Activated CD4-positive, CD25-positive, alpha-beta regulatory T cell treated with anti-CD3 and anti-CD28 coated beads, Interleukin-2, amount 50 U/mL, for 72 hours (primary cell): Measurements from ENCODE around the gene LRRC14B.

Experiments used
- DNase-seq: peaks from one replicate; pipeline ENCODE4 v3.0.0; 2021

Gene LRRC14B

GRCh38 chr5:191036-191948 is at the start of gene LRRC14B:
Gene LRRC14B (plus strand): TSS chr5:191495. CDS start chr5:191539, 44 bp downstream.
- DNase-seq, result no peak

- no peak for DNase-seq
Measured at GRCh38 chr5:141761-142160, 49.5 kb upstream of the LRRC14B start.

- no peak for DNase-seq
Measured at GRCh38 chr5:142246-142810, 49.0 kb upstream of the LRRC14B start.

DNA sequence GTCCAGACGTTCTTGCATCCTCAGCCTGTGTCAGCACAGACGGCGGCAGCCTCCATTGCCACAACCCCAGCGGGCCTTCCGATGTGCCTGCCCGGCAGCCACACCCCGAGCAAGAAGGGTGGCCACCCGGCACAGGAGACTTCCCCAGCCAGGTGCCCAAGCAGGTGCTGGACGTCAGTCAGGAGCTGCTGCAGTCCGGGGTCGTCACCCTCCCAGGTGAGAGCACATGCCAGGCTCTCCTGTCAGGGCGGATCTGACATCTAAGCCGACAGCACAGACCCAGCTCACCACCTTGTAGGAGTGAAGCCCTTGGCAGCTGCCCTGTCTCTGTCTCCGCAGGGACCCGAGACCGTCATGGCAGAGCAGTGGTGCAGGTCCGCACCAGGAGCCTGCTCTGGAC is 48.3 kb upstream of the LRRC14B start:
- DNase-seq, result no peak

GRCh38 chr5:144941-145340 is 46.4 kb upstream of the LRRC14B start:
- no peak for DNase-seq

DNA sequence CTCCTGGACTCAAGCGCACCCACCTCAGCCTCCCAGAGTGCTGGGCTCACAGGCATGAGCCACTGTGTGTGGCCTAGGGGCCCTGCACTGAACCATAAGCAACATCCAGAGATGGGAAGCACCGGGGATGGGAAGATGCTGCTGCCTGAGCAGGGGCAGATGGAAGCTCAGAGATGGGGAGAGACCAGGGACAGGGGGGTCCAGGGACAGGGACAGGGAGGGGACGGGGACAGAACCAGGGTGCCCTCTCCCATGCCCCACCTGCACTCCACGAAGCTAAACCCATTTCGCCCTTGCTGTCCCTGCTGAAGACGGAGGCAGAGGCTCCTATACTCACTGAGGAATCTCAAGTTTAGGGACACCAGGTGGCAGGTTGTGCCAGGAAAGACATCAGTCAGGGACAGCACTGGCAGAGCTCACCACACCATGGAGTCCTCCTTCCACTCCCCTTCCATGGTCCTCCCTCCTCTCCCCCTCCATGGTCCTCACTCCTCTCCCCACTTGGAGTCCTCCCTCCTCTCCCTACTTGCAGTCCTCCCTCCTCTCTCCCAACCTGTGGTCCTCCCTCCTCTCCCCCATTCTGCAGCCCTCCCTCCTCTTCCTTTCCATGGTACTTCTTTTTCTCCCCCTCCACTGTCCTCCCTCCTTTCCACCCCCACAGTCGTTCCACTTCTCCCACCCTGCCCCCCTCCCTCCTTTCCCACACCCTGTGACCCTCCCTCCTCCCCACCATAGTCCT is 45.5 kb upstream of the LRRC14B start:
- DNase-seq, result no peak

- DNase-seq, result no peak
Measured at GRCh38 chr5:147751-148150, 43.5 kb upstream of the LRRC14B start.

- DNase-seq, result no peak
Measured at GRCh38 chr5:149745-150485, 41.4 kb upstream of the LRRC14B start.

GRCh38 chr5:150746-151145 is 40.5 kb upstream of the LRRC14B start:
- no peak for DNase-seq

DNA sequence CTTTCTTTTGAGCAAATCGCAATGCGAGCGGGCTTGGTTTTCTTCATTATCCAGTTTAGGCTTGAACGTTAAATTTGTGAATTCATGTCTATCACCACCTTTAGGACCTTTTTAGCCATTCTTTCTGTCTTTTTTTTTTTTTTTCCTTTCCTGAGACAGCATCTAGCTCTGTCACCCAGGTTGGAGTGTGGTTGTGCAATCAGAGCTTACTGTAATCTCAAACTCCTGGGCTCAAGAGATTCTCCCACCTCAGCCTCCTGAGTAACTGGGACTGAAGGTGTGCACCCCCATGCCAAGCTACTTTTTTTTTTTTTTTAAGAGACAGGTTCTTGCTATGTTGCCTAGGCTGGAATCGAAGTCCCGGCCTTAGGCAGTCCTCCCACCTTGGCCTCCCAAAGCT is 39.2 kb upstream of the LRRC14B start:
- no peak for DNase-seq

DNA sequence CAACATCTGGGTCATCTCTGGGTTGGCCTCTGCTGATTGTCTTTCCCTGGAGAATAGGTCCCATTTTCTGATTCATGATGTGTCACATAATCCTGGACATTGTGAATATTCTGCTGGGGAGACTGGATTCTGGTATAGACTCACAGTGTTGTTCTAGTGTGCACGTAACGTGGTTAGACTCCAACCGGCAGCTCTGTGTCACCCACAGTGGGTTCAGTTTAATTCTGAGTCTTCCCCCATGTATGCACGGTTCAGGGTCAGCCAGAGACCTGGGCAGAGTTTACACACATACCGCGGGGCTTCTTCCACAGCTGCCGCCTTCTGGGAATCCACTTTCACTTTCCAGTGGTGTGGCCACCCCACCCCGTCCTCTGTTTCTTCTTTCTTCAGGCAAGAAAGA is 38.0 kb upstream of the LRRC14B start:
- no peak for DNase-seq

DNA sequence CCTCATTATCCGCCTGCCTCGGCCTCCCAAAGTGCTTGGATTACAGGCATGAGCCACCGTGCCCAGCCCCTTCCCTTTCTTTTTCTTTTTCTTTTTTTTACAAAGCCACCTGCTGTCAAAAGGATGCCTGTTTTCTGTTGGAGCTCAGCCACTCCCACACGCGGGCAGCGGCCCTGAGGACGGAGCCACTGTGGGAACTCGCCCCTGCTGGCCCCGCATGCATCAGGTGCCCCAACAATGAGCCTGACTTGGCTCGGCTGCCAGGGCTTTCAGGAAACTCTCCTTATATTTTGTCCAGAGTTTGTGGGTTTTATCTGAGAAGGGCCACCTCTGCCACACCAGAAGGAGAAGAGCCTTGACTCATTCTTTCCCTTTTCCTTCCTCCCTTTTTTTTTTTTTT is 37.1 kb upstream of the LRRC14B start:
- no peak for DNase-seq

DNA sequence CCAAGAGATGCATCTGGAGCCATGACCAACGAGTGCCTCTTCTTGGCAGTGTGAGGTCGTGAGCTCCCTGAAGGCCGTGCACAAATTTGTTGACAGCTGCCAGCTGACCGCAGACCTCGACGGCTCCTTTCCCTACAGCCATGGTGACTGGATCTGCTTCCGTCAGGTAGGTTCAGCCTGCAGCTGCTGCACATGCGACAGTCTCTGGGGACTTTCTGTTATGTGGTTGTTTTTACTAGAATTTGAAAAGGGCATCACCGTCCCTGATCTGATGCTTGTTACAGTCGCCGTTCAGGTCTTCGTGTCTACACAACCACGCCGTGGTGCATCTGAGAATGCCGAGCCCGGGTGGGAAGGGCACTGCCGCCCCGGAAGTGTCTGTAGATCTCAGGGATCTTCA is 36.5 kb upstream of the LRRC14B start:
- DNase-seq, result no peak

DNA sequence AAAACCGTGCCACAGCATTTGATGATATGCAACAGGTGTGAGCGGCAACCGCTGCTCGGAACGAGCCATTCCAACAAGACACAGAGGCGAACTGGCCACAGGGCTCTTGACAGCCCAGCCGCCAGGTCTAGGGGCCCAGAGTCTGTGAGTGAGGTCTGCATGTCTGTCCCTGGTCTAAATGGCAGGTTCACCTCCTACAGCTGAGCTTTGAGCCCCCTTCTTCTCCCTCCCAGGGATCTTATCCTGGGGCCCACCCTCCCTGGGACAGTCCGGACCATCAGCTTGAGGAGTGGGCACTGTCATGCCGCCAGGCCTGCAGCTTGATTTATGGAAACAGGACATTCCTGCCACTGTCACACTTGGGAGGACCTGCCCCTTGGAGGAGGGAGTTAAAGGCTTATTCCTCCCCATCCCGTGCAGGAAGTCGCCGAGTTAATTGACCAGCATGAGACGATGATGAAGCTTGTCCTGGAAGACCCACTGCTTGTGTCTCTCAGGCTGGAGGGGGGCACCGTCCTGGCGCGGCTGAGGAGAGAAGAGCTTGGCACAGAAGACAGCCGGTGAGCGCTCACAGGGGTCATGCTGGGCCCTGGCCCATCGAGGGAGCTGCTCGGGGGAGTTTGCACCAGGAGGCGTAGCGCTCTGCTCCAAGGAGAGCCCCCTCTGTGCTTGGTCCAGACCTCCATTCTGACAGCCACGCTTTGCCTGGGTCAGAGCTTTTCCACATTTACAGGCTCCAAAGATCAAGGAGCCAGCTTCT is 35.5 kb upstream of the LRRC14B start:
- DNase-seq, result no peak

DNA sequence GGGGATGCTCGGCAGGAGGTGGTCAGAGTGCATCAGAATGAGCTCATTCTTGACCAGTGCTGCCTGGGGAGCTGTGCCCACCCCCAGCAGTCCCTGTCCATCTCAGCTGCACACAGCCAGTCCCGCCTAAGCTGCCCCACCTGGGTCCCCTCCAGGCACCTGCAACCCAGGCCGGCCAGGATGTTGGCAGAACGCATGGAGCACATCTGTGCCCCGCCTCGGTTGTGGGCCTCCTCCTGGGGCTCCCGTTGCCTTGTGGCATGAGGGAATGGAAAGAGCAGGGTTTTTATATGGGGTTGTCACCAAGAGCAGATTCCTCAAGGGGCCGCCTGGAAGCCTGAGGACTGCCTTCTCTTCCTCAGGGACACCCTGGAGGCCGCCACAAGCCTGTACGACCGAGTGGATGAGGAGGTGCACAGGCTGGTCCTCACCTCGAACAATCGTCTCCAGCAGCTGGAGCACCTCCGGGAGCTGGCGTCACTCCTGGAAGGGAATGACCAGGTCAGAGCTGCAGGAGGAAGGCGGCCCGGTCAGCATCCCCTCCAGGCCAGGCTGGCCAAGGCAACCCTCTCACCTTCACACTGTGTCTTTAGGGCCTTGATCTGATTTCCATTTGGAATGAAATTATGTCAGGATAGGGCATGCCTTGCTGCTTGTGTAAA is 34.8 kb upstream of the LRRC14B start:
- DNase-seq, result peak; percentile 26

- DNase-seq, result no peak
Measured at GRCh38 chr5:157126-157715, 34.1 kb upstream of the LRRC14B start.

- no peak for DNase-seq
Measured at GRCh38 chr5:157801-158200, 33.5 kb upstream of the LRRC14B start.

DNA sequence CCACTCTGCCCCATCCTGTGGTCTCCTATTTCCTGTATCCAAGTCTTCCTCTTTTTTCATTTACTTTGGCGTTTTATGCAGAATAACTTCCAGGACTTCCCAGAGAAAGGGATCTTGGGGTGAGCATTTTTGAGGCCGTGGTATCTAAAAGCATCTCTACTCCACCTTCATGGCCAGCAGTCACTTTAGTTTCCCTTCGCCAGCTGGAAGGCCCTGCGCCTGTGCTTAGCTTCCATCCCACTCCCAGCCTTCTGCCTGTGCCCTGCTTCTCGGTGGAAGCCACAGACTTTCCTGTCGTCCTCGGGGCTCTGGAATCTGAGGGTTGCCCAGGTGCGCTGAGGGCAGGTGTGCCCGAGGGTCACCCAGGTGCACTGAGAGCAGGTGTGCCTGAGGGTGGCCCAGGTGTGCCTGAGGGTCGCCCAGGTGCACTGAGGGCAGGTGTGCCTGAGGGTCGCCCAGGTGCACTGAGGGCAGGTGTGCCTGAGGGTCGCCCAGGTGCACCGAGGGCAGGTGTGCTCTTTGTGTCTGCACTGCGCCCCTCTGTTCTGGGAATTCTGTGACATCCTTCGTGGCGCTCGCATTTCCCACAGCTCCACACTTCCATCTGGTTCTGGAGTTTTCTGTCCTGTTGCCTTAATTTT is 32.4 kb upstream of the LRRC14B start:
- peak; percentile 19 for DNase-seq

DNA sequence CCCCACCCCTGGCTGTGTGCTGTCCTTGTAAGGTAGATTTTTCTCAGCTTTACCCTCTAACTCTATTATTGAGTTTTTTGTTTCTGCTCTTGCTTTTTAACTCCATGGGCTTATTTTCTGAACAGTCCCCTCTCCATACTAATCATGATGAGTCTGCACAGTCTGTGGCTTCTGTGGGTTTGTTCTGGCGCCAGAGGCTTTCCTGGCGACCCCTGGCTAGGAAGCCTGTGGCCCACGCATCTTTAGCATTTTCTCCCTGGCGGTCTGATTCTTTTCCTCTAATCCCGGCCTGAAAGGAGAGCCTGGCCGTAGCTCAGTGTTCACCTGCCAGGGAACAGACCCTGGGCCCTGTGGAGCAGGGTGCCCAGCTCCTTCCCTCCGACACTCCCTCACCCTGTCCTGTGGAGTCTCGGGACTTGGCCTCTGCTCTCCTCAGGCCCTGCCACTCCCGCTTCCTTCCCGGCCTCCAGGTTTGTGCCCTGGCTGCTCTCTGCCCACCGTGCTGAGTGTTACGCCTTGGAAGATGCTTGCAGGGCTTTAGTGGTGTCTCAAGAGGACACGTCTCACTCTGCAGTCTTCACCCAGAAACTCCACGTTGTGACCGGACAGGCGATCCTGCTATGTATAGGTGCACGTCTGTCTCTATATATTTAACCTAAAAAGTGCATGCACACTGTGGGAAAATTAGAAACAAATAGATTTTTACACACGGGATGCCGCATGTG is 31.7 kb upstream of the LRRC14B start:
- no peak for DNase-seq

- DNase-seq, result no peak
Measured at GRCh38 chr5:160173-160510, 31.2 kb upstream of the LRRC14B start.
